OCI-LY7 (cell line): ENCODE data around the gene CCDC60. TPM values are rescaled to one million over a fixed set of nuclear protein-coding genes. Genes with fewer than 3 reads are reported as not detected.

Experiments
- BruUV-seq: library from RNA; stranded (reverse); fragments of 400-500 nt; replicated peaks from 2 replicates; lab custom pipeline; 2021; lab: Mats Ljungman, UMichigan
- CTCF ChIA-PET: fragments of 300-600 bp; sonication (Branson Sonifier 250); formaldehyde crosslinking; loops from one replicate; lab custom pipeline; 2022; ENCODE audit warnings: antibody characterized with exemption; ENCODE audit not compliant: unreplicated experiment; lab: Charles Lee
- POLR2A ChIA-PET: fragments of 300-600 bp; sonication (Branson Sonifier 250); formaldehyde crosslinking; loops from one replicate; lab custom pipeline; 2022; ENCODE audit warnings: antibody characterized with exemption; lab: Charles Lee
- DNase-seq: peaks from one replicate; pipeline ENCODE4 v3.0.0-alpha.2; 2015; ENCODE audit warnings: low spot score
- H2AFZ ChIP-seq: fragments of 200-600 bp; sonication (generic), shearing (Covaris generic); 2 replicates; pipeline ENCODE4 v1.6.1; 2014; ENCODE audit warnings: mild to moderate bottlenecking, antibody characterized with exemption, low read length, moderate library complexity
- H3K27ac ChIP-seq: fragments of 200-600 bp; sonication (generic); 2 replicates; pipeline ENCODE4 v1.5.1; 2014; ENCODE audit warnings: mixed run types, low read depth, mild to moderate bottlenecking, moderate library complexity, low read length, inconsistent platforms; ENCODE audit not compliant: poor library complexity, severe bottlenecking
- H3K36me3 ChIP-seq: fragments of 200-600 bp; sonication (generic); 2 replicates; pipeline ENCODE4 v1.6.1; 2014; ENCODE audit warnings: mild to moderate bottlenecking, antibody characterized with exemption, low read length, moderate library complexity, mixed read lengths; ENCODE audit not compliant: insufficient read depth
- H3K4me1 ChIP-seq: fragments of 200-600 bp; sonication (generic); 2 replicates; pipeline ENCODE4 v1.5.1; 2014; ENCODE audit warnings: mild to moderate bottlenecking, low read length; ENCODE audit not compliant: insufficient read depth, poor library complexity, severe bottlenecking
- H3K4me2 ChIP-seq: fragments of 200-600 bp; sonication (generic); 2 replicates; pipeline ENCODE4 v1.6.1; 2014; ENCODE audit warnings: mild to moderate bottlenecking, low read length
- H3K4me3 ChIP-seq: fragments of 200-600 bp; sonication (generic); 2 replicates; pipeline ENCODE4 v1.5.1; 2014; ENCODE audit warnings: mild to moderate bottlenecking, low read depth, low read length; ENCODE audit not compliant: poor library complexity, severe bottlenecking
- H3K79me2 ChIP-seq: fragments of 200-600 bp; sonication (generic); 2 replicates; pipeline ENCODE4 v1.6.1; 2016; ENCODE audit warnings: low read depth, mild to moderate bottlenecking, low read length, moderate library complexity, mixed read lengths; ENCODE audit not compliant: insufficient read depth
- H3K9me2 ChIP-seq: fragments of 200-600 bp; sonication (generic); 2 replicates; pipeline ENCODE4 v1.6.1; 2016; ENCODE audit warnings: mild to moderate bottlenecking, low read length, mixed read lengths; ENCODE audit not compliant: insufficient read depth
- H3K9me3 ChIP-seq: fragments of 200-600 bp; sonication (generic); 2 replicates; pipeline ENCODE4 v1.6.1; 2014; ENCODE audit warnings: mild to moderate bottlenecking, mixed run types, low read length, mixed read lengths
- H4K20me1 ChIP-seq: fragments of 200-600 bp; sonication (generic); 2 replicates; pipeline ENCODE4 v1.6.1; 2014; ENCODE audit warnings: mild to moderate bottlenecking, antibody characterized with exemption, low read length, moderate library complexity, mixed read lengths; ENCODE audit not compliant: insufficient read depth
- CTCF ChIP-seq: fragments of 200-600 bp; sonication (generic); conservative IDR thresholded peaks from 2 replicates; pipeline ENCODE4 v1.5.1; 2014; ENCODE audit warnings: mild to moderate bottlenecking, antibody characterized with exemption, low read length, moderate library complexity, mixed read lengths
- EZH2phosphoT487 ChIP-seq: fragments of 200-600 bp; sonication (generic); IDR thresholded peaks from 2 replicates; pipeline ENCODE4 v1.6.1; 2018; ENCODE audit warnings: low read depth, borderline replicate concordance, mild to moderate bottlenecking, mixed run types, antibody characterized with exemption, low read length, moderate library complexity, mixed read lengths
- intact Hi-C: fragments of 100-400 bp; cut with micrococcal nuclease; formaldehyde crosslinking; loops from one replicate; pipeline ENCODE4 v1.10.0; 2022; ENCODE audit not compliant: unreplicated experiment
- total RNA-seq, 2 experiments: library from RNA; depleted of rRNA in 1 of 2; stranded (reverse); fragments of >200 nt in 1 of 2; shearing (Covaris generic) in 1 of 2; gene quantifications; 2 replicates each; pipeline ENCODE4 v1.2.3, GENCODE V29; 2014 to 2022

CCDC60 gene
- total RNA-seq, 2 experiments from 2014 or later, result not detected

DNA sequence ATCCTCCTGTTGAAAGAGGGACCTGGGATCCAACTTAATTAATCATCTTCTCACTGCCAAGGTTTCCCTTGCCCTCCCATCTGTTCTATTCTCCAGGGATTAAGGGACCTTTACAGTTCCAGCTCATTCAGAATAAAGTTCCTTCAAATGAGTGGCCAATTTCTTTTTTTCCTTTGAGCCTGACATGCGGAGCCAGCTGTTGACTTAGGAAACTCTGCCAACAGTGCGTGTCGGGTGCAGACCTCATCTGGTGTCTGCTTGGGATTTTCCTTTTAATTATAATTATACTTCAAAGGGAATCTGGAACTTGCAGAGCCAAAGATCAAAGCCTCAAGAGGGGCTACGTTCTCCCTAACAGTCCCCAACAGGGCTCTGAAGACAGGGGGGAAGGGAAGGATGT is 64.8 kb downstream of the CCDC60 start:
- intact Hi-C loops, result no loop called here

DNA sequence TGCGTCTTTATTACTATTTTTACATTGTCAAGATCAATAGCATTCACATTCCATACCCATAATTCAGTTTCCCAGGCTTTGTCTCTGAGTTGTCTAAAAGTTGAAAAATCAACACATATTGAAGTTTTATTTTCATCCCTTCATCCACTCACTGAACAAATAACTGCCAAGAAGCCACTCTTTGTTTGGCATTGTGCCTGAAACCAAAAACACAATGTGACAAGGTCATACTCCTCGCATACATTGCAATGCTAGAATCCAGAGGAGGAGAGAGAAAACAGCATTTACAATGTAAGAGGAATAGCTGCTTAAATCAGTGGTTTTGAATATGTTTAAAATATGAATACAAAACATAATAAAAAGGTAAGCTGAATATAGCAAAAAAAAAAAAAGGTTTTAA is 71.8 kb downstream of the CCDC60 start:
- no peak overlapping the region for H2AFZ ChIP-seq
- no peaks in the 10 kb centered on the region for H3K36me3 ChIP-seq
- H3K79me2 ChIP-seq, result no peaks in the 10 kb centered on the region
- no TSS peak for BruUV-seq
- no peak overlapping the region for H3K27ac ChIP-seq
- intact Hi-C loops, result no loop called here
- POLR2A ChIA-PET, result no interaction called here
- no peaks in the 10 kb centered on the region for H3K4me1 ChIP-seq
- no peaks in the 10 kb centered on the region for H3K9me2 ChIP-seq
- TF ChIP-seq CTCF, result no peak
- H4K20me1 ChIP-seq, result no peaks in the 10 kb centered on the region
- DNase-seq, result no peak
- H3K9me3 ChIP-seq, result no peaks in the 10 kb centered on the region
- CTCF ChIA-PET, result interaction anchor here (0.6 kb wide), 1 partner anchor 13 kb away, joined by 3 read pairs; no protein-coding TSS in a partner anchor
- no peak overlapping the region for H3K4me2 ChIP-seq
- no peak overlapping the region for H3K4me3 ChIP-seq

More for the DNA sequence above, 64.8 kb downstream of the CCDC60 start:
- no peaks in the 10 kb centered on the region for H3K4me1 ChIP-seq
- no peaks in the 10 kb centered on the region for H3K9me2 ChIP-seq
- POLR2A ChIA-PET, result no interaction called here
- no peak overlapping the region for H2AFZ ChIP-seq
- H4K20me1 ChIP-seq, result no peaks in the 10 kb centered on the region
- no peaks in the 10 kb centered on the region for H3K79me2 ChIP-seq
- no peaks in the 10 kb centered on the region for H3K9me3 ChIP-seq
- no peak overlapping the region for H3K4me3 ChIP-seq
- BruUV-seq, result no TSS peak
- no peak overlapping the region for H3K27ac ChIP-seq
- TF ChIP-seq CTCF (no peak), EZH2phosphoT487 (no peak)
- H3K4me2 ChIP-seq, result no peak overlapping the region
- no peak for DNase-seq
- CTCF ChIA-PET, result no interaction called here
- H3K36me3 ChIP-seq, result no peaks in the 10 kb centered on the region

- TF ChIP-seq CTCF, result no peak
- H2AFZ ChIP-seq, result no peak overlapping the region
- no peaks in the 10 kb centered on the region for H4K20me1 ChIP-seq
- no peak overlapping the region for H3K27ac ChIP-seq
- no peaks in the 10 kb centered on the region for H3K4me1 ChIP-seq
- no TSS peak for BruUV-seq
- no peak overlapping the region for H3K4me3 ChIP-seq
- H3K9me3 ChIP-seq, result no peaks in the 10 kb centered on the region
- H3K4me2 ChIP-seq, result no peak overlapping the region
- no peak for DNase-seq
- H3K79me2 ChIP-seq, result no peaks in the 10 kb centered on the region
- H3K9me2 ChIP-seq, result no peaks in the 10 kb centered on the region
- no peaks in the 10 kb centered on the region for H3K36me3 ChIP-seq
- CTCF ChIA-PET, result interaction anchor here (0.6 kb wide), 1 partner anchor 13 kb away, joined by 3 read pairs; no protein-coding TSS in a partner anchor
- POLR2A ChIA-PET, result no interaction called here
- intact Hi-C loops, result no loop called here
Observed at GRCh38 chr12:119406811-119407210, 72.3 kb downstream of the CCDC60 start.
